Hypothalamus (tissue), 51 donors: ENCODE results near the gene BTBD16.

Source experiments
- DNase-seq, 51 donors: peaks; one replicate each; lab custom pipeline; 2025; lab: John Stamatoyannopoulos, UW

Gene BTBD16

DNA sequence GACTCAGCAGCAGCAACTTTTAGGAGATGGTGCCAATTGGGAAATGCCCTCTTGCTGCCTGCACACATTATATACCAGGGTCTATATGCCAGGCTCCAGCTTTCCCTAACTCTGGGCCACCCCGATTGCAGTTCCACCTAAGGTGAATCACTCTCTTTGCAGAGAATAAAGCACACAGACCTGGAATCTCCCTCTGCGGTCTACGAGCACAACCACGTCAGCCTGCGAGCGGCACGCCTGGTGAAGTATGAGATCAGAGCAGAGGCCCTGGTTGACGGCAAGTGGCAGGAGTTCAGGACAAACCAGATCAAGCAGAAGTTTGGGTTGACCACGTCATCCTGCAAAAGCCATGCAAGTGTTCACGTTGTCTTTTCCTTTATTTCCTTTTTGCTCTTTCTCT is 65.2 kb downstream of the BTBD16 start:
- no peak for DNase-seq

- DNase-seq: no peak
These were observed 65.9 kb downstream of the BTBD16 start for GRCh38 chr10:122336961-122337360.

GRCh38 chr10:122338609-122339441 is 67.7 kb downstream of the BTBD16 start:
- DNase-seq: no peak

DNA sequence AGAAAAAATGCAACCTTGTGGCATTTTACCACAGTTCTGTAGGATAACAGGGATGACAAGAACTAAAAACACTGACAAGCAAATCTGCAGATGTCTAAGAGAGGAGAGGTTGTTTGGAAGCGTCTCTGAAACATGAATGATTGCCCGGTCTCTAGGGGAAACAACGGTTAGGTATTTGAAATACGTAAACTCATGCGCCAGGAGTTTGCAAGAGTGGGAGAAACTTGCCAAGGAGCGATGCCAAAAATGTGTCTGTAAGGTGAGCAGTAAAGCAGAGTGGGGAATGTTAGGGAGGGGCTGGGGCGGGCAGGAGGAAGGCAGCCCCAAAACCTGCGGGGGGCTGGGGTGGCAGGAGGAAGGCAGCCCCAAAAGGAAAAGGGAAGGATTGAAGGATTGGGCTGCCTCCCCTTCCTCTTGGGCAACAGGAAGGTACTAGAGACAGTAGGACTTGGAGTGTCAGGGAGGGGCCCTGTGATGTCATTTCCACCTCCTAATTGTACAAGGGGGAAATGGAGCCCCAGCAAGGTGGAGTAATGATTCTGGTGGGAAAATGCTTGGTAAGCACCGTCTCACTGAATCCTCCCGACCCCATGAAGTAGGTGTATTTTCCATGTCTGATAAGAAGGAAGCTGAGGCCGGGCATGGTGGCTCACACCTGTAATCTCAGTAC is 70.2 kb downstream of the BTBD16 start:
- no peak for DNase-seq

DNA sequence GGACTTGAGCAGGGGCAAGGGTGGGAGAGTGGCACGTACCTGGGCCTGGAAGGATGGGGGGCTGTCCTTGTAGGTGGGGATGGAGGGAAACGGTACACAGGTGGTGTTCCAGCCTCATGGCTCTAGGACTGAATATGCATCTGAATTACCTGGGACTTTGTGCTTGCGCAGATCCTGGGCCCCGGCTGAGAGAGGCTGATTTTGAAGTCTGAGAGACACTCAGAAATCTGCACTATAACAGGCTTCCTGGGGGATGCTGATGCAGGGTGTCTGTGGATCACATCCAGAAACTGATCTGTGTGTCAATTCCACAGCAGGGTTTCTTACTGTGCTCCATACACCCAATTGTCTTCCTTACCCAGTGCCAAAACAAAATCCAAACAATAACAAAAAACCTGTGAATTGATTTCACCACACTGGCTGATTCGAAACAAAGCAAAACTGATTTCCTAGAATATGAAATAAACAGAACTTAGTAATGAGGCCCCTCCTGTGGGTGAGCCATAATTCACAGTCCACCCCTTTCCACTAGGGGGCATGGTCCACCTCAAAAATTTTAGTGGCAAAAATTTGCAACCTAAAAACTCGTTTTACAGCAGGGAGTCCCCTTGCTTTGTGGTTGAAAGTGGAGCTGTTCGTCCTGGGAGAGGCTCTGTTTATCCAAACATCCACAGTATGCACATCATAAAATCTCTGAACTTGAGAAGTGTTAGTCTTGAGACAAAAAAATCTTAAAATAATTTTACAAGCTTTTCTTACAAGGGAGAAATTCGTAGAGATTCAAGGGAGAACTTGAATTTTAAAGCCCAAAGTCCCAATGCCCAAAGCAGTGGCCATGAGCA is 71.4 kb downstream of the BTBD16 start:
- DNase-seq: peak in 28 of 51 donors; percentile 4 to 82 (median 26)

DNA sequence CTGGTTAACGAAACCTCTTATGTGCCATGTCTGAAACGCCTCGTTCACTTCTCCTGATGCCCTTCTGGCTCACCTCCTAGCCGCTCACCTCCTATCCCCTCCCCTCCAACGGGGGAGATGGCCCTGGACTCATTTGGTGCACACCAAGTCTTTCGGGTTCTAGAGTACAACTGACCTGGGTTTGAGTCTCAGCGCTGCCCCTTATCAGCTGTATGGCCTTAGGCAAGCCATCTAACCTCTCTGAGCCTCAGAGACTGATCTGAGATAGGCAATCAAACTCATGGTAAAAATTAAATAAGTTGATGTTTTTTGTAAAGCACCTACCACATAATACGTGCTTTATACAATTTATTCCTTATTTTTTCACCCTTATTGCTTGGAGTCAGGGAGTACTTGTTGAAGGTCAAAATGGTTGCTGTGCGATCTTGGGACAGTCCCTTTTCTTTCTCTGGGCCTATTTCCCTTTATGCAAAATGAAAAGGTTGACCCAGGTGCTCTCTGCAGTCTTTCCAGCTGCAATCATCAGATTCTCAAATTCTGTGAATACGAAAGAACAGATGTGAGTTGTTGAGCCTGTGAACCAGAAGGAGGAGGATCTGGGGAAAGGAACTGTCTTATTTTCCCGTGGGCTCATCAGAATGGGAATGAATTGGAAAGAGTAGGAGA is 72.2 kb downstream of the BTBD16 start:
- DNase-seq: no peak

- DNase-seq: no peak
These were observed 72.8 kb downstream of the BTBD16 start for GRCh38 chr10:122343936-122344335.

- DNase-seq: peak in 19 of 51 donors; percentile 6 to 54 (median 26)
These were observed 73.7 kb downstream of the BTBD16 start for GRCh38 chr10:122344741-122345258.

DNA sequence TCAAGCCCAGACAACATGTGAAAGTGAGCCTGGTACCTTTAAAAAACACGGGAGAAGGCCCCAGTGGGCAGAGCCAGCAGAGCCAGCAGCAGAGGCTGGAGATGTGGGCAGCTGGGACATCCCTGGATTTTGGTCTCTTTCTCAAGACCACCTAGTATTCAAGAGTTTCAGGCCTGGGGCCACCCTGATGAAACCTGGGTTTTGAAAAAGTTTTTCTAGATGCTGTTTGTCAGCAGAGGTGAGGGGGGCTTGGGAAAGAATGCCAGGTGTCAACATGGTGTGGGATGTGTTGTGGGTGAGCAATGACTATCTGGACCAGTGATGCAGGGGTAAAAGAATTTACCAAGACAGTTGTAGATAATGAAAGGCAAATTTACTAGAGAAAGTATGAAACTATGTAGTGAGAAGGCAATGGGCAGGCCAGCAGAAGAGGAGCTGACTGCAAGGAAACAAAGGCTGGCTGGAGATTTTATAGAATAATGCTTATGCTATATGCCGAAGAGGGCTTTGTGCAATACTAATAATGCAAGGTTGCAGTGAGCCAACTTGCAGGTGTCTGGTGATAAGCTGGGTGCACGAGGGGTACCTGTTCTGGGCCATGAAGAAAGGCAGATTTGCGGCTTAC is 75.3 kb downstream of the BTBD16 start:
- no peak for DNase-seq

GRCh38 chr10:122347170-122347841 is 76.2 kb downstream of the BTBD16 start:
- DNase-seq: no peak

GRCh38 chr10:122348512-122348911 is 77.4 kb downstream of the BTBD16 start:
- no peak for DNase-seq

DNA sequence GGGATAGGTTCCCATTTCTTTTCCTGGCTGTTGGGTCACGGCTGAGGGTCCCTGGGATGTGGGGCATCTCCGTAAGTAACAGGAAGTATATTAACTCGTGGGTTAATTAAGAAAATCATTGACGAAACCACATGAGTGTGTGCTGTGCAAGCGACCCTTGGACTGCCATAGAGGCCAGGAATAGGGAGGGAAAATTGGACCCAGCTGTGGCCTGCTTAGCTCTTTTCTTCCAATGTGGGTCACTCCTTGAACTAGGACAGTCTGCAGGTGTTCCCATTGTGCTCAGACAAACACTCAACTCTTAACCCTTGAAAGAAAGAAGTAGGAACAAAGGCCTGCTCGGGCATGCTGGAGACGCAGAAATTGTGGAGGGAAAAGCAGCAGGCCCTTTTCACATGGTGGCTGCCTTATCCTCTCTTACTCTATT is 77.9 kb downstream of the BTBD16 start:
- no peak for DNase-seq

DNA sequence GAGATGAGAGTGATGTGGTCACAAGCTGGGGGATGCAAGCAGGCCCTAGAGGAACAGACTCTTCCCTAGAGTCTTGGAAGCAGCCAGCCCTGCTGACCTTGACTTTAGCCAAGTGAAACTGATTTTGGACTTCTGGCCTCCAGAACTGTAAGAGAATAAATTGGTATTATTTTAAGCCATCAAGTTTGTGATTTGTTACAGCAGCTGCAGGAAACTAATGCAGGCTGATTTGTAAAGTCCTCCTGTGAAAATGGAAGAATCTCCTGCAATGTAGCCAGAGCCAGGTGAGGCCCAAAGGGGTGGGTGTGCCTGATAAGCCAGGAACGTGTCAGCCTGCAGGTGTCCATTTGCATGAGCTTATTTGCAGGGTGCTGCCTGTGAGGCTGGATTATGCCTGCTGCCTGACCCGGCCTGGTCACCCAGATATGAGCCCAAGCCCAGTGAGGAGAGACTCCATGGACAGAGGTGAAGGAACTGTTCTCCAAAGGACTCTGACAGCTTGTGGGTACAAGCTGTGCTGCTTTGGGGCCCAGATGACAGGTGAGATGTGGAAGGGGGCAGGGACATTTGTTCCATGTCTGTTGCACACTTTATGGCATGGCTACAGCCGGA is 78.8 kb downstream of the BTBD16 start:
- DNase-seq: no peak

GRCh38 chr10:122350893-122351292 is 79.8 kb downstream of the BTBD16 start:
- DNase-seq: no peak

DNA sequence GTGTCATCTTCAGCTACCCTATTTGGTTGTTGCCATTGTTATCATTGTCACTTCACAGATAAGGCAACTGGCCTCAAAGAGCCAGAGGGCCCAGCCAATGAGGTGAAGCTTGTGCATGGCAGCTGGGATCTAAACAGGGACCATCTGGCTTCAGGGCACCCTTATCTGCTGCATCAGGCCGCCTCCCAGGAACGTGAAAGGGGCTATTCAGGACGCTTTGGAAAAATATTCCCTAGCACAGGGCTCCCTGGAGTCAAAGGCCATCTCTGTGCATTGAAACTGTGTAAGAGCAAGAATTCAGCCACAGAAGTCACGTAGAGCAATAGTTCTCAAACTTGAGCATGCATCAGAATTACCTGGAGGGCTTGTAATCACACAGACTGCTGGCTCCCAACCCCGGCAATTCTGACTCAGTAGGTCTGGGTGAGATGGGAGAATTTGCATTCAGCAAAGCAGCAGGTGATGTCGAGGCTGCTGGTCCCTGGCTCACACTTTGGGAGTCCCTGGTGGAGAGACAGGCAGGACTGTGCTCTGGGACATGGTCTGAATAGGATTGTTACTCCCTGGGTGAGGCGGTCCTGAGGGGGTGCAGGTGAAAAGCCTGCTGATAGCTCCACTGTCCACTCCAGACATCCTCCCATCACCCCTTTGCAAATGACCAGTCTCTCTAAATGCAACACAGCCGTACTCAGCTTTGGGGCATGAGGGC is 81.9 kb downstream of the BTBD16 start:
- no peak for DNase-seq

DNA sequence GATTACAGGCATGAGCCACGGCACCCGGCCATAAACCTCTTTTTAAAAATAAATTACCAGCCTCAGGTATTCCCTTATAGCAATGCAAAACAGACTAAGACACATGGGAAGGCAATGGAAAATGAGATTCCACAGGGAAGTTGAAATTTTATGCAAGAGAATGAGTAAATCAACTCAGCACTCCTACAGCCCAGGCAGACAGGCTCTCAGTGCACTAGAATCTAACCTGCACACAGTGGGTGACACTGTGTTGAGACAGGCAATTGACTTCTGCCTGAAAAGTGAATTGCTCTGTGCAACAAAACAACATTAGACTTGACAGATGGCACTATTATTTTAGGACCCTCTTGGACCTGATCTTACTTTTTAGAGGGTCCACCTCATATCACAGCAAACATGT is 83.3 kb downstream of the BTBD16 start:
- DNase-seq: no peak

GRCh38 chr10:122357685-122358084 is 86.6 kb downstream of the BTBD16 start:
- DNase-seq: no peak

DNA sequence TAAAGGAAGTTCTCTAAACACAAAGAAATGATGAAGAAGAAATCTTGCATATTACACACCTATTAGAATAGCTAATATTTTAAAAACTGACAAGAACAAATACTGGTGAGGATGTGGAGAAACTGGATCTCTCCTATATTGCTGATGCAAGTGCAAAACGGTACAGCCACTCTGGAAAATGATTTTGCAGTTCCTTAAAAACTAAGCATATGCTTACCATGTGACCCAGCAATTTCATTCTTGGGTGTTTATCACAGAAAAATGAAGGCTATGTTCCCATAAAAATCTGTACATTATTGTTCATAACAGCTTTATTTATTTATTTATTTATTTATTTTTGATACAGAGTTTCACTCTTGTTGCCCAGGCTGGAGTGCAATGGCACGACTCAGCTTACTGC is 88.5 kb downstream of the BTBD16 start:
- DNase-seq: no peak
